ENCODE results near the gene CAPN5.
A peak's percentile ranks its signal among the peaks of the same experiment; 100 is the strongest.
"Not testable (repeated sequence)": the region's sequence is repeated elsewhere in the genome, so short reads cannot be mapped to it uniquely, and the experiment has no call there.

CAPN5 gene

DNA sequence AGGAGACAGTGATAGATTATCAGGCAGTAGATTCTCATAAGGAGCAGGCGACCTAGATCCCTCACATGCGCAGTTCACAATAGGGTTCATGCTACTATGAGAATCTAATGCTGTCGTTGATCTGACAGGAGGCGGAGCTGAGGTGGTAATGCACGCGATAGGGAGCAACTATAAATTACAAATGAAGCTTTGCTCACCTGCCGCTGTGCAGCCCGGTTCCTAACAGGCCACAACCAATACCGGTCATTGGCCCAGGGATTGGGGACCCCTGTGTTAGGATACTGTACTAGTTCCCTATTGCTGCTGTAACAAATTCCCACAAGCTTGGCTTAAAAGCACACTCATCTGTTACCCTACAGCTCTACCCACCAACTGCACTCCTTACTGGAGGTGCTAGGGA lies 21.9 kb upstream of the CAPN5 start:
- Histone ChIP-seq H3K27me3 (replicated peaks; ENCODE audit: control insufficient read depth, insufficient read depth, low read length) (peaks cover 25% of the 10 kb centered on the region), H3K9ac (ENCODE audit: low read length) (no peak overlapping the region), H3K4me3 (ENCODE audit: low read length) (no peak overlapping the region), H3K9me3 (ENCODE audit: control insufficient read depth, low read length) (no peaks in the 10 kb centered on the region), H3K4me1 (ENCODE audit: control insufficient read depth, insufficient read depth, low read length) (peaks cover 5% of the 10 kb centered on the region), H3K36me3 (ENCODE audit: control insufficient read depth, insufficient read depth, low read length, severe bottlenecking) (no peaks in the 10 kb centered on the region)
- no peak for DNase-seq (ENCODE audit: low read depth)

DNA sequence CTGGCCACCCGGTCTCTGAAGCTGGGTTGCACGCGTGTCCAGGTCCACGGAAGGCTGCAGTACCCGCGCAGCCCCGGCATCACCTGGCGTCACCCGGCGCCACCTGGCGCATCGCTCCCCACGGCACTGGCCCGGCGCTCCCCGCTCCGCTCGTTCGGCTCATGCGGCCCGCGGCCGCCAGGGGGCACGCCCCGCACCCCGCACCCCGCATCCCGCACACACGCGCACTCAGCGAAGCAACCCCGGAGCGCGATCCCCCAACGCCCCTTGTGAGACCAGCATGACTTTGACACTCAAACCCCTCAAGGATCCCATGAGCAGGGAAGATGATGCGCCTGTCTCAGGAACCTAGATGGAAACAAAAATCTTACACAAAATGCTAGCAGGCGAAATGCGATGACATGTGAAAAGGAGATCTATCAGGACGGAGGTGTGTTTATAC lies 20.7 kb upstream of the CAPN5 start:
- Histone ChIP-seq H3K27me3 (replicated peaks; ENCODE audit: control insufficient read depth, insufficient read depth, low read length) (peaks cover 15% of the 10 kb centered on the region), H3K4me1 (ENCODE audit: control insufficient read depth, insufficient read depth, low read length) (peaks cover 5% of the 10 kb centered on the region), H3K4me3 (ENCODE audit: low read length) (no peak overlapping the region), H3K9ac (ENCODE audit: low read length) (no peak overlapping the region), H3K9me3 (ENCODE audit: control insufficient read depth, low read length) (no peaks in the 10 kb centered on the region), H3K36me3 (ENCODE audit: control insufficient read depth, insufficient read depth, low read length, severe bottlenecking) (no peaks in the 10 kb centered on the region)
- peak; percentile 51 for DNase-seq (ENCODE audit: low read depth)

DNA sequence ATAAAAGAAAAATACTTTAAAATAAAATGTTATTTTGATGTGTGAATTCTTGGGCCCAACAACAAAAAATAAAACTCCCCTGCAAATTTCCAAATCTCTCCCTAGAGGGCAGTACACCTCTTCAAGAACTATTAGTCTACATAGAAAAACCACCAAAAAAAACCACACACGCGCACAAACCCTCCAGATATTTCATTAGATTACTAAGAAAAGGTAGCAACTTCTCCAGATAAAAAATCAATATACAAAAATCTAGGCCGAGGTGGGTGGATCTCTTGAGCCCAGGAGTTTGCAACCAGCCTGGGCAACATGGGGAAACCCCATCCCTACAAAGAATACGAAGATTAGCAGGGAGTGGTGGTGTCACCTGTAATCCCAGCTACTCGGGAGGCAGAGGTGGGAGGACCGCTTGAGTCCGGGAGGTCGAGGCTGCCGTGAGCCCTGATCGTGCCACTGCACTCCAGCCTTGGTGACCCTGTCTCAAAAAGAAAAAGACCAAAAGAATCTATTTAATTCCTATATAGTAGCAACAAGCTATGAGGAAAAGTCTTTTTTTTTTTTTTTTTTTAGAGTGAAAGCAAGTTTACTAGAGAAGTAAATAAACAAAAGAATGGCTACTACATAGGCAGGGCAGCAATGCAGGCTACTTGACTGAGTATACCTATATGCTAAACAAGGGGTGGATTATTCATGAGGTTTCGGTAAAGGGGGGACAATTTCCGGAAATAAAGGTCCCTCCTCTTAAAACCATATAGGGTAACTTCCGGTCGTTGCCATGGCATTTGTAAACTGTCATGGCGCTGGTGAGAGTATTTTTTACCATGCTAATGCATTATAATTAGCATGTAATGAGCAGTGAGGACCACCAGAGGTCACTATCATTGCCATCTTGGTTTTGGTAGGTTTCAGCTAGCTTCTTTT lies 19.5 kb upstream of the CAPN5 start:
- DNase-seq (ENCODE audit: low read depth), result peak; percentile 97
- Histone ChIP-seq H3K4me1 (ENCODE audit: control insufficient read depth, insufficient read depth, low read length) (peaks cover 5% of the 10 kb centered on the region), H3K36me3 (ENCODE audit: control insufficient read depth, insufficient read depth, low read length, severe bottlenecking) (no peaks in the 10 kb centered on the region), H3K9ac (ENCODE audit: low read length) (peak overlapping the region; percentile 55), H3K4me3 (ENCODE audit: low read length) (peak overlapping the region; percentile 81), H3K9me3 (ENCODE audit: control insufficient read depth, low read length) (no peaks in the 10 kb centered on the region), H3K27me3 (replicated peaks; ENCODE audit: control insufficient read depth, insufficient read depth, low read length) (peaks cover 15% of the 10 kb centered on the region)

- not testable (repeated sequence) for H3K9me3 ChIP-seq (ENCODE audit: control insufficient read depth, low read length); H3K9ac ChIP-seq (ENCODE audit: low read length); H3K4me1 ChIP-seq (ENCODE audit: control insufficient read depth, insufficient read depth, low read length); DNase-seq (ENCODE audit: low read depth); H3K4me3 ChIP-seq (ENCODE audit: low read length); H3K36me3 ChIP-seq (ENCODE audit: control insufficient read depth, insufficient read depth, low read length, severe bottlenecking)
- peaks cover 15% of the 10 kb centered on the region for H3K27me3 ChIP-seq (replicated peaks; ENCODE audit: control insufficient read depth, insufficient read depth, low read length)
Measured at GRCh38 chr11:77047928-77048446, 18.8 kb upstream of the CAPN5 start.

GRCh38 chr11:77049026-77049425 lies 17.7 kb upstream of the CAPN5 start:
- Histone ChIP-seq H3K4me1 (ENCODE audit: control insufficient read depth, insufficient read depth, low read length) (peaks cover 5% of the 10 kb centered on the region), H3K36me3 (ENCODE audit: control insufficient read depth, insufficient read depth, low read length, severe bottlenecking) (no peaks in the 10 kb centered on the region), H3K4me3 (ENCODE audit: low read length) (no peak overlapping the region), H3K27me3 (replicated peaks; ENCODE audit: control insufficient read depth, insufficient read depth, low read length) (peaks cover 14% of the 10 kb centered on the region), H3K9me3 (ENCODE audit: control insufficient read depth, low read length) (no peaks in the 10 kb centered on the region), H3K9ac (ENCODE audit: low read length) (no peak overlapping the region)
- no peak for DNase-seq (ENCODE audit: low read depth)

GRCh38 chr11:77051511-77051910 lies 15.3 kb upstream of the CAPN5 start:
- DNase-seq (ENCODE audit: low read depth), result peak; percentile 53
- H3K4me1 ChIP-seq (ENCODE audit: control insufficient read depth, insufficient read depth, low read length), result peaks cover 5% of the 10 kb centered on the region
- no peak overlapping the region for H3K4me3 ChIP-seq (ENCODE audit: low read length)
- no peaks in the 10 kb centered on the region for H3K36me3 ChIP-seq (ENCODE audit: control insufficient read depth, insufficient read depth, low read length, severe bottlenecking)
- peaks cover 3% of the 10 kb centered on the region for H3K9me3 ChIP-seq (ENCODE audit: control insufficient read depth, low read length)
- no peaks in the 10 kb centered on the region for H3K27me3 ChIP-seq (replicated peaks; ENCODE audit: control insufficient read depth, insufficient read depth, low read length)
- no peak overlapping the region for H3K9ac ChIP-seq (ENCODE audit: low read length)

- peaks cover 7% of the 10 kb centered on the region for H3K9me3 ChIP-seq (ENCODE audit: control insufficient read depth, low read length)
- H3K4me3 ChIP-seq (ENCODE audit: low read length), result no peak overlapping the region
- no peak overlapping the region for H3K9ac ChIP-seq (ENCODE audit: low read length)
- H3K27me3 ChIP-seq (replicated peaks; ENCODE audit: control insufficient read depth, insufficient read depth, low read length), result no peaks in the 10 kb centered on the region
- DNase-seq (ENCODE audit: low read depth), result no peak
- H3K36me3 ChIP-seq (ENCODE audit: control insufficient read depth, insufficient read depth, low read length, severe bottlenecking), result no peaks in the 10 kb centered on the region
- H3K4me1 ChIP-seq (ENCODE audit: control insufficient read depth, insufficient read depth, low read length), result no peaks in the 10 kb centered on the region
Measured at GRCh38 chr11:77052518-77052917, 14.3 kb upstream of the CAPN5 start.

DNA sequence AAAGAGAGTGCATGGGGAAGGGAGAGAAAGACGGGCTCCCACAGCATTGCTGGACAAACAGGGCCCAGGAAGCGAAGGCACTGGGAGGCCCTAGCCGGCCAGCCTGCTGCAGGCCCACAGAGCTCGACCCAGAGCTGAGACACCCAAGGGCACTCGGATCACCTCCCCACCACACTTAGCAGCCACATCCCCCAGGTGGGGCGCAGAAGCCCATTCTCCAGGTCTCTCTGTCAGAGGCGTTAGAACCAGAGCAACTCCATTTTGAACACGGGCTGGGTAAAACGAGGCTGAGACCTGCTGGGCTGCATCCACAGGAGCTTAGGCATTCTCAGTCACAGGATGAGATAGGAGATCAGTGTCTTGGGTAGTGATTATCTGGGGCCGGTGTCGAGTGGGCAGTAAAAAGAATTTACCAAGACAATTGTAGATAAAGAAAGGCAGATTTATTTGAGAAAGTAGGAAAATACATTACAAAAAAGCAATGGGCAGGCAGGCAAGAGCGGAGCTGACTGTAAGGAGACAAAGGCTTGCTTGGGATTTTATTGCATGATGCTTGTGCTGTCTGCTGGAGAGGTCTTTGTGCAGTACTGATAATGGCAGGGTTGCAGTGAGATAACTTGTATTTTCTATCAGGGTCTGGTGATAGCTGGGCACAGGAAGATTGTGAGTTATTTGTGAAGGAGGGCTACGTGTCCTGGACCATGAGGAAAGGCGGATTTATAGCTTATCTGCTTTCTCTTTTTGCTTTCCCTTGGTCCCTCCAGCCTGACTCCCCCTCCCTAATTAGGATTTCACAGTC lies 13.4 kb upstream of the CAPN5 start:
- no peaks in the 10 kb centered on the region for H3K27me3 ChIP-seq (replicated peaks; ENCODE audit: control insufficient read depth, insufficient read depth, low read length)
- H3K9ac ChIP-seq (ENCODE audit: low read length), result no peak overlapping the region
- DNase-seq (ENCODE audit: low read depth), result no peak
- H3K9me3 ChIP-seq (ENCODE audit: control insufficient read depth, low read length), result peaks cover 7% of the 10 kb centered on the region
- H3K36me3 ChIP-seq (ENCODE audit: control insufficient read depth, insufficient read depth, low read length, severe bottlenecking), result no peaks in the 10 kb centered on the region
- no peak overlapping the region for H3K4me3 ChIP-seq (ENCODE audit: low read length)
- no peaks in the 10 kb centered on the region for H3K4me1 ChIP-seq (ENCODE audit: control insufficient read depth, insufficient read depth, low read length)

GRCh38 chr11:77054084-77054483 lies 12.7 kb upstream of the CAPN5 start:
- Histone ChIP-seq H3K9ac (ENCODE audit: low read length) (no peak overlapping the region), H3K4me3 (ENCODE audit: low read length) (no peak overlapping the region), H3K9me3 (ENCODE audit: control insufficient read depth, low read length) (peaks cover 7% of the 10 kb centered on the region), H3K36me3 (ENCODE audit: control insufficient read depth, insufficient read depth, low read length, severe bottlenecking) (no peaks in the 10 kb centered on the region), H3K27me3 (replicated peaks; ENCODE audit: control insufficient read depth, insufficient read depth, low read length) (no peaks in the 10 kb centered on the region), H3K4me1 (ENCODE audit: control insufficient read depth, insufficient read depth, low read length) (no peaks in the 10 kb centered on the region)
- no peak for DNase-seq (ENCODE audit: low read depth)

DNA sequence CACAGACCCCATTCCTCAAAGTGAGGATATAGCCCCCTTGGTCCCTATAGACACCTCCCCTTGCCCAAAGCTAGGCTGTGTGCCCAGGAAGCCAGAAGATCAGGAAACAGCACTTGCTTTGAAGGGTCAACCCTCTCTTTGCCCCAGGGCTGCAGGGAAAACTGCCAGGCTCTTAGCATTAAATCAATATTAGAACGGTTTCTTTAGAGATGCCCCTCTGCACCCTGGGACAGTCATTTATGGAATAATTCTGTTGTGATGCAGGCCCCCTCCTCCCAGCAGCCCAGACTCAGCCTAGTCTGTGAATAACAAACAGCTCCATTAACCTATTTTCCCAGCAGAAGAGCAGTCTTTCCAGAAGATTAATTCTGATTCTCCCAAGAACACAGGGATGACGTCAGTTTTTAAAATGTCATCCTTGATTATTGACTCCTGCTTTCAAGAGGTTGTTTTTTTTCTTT lies 11.6 kb upstream of the CAPN5 start:
- no peak overlapping the region for H3K4me3 ChIP-seq (ENCODE audit: low read length)
- H3K9ac ChIP-seq (ENCODE audit: low read length), result no peak overlapping the region
- H3K9me3 ChIP-seq (ENCODE audit: control insufficient read depth, low read length), result peaks cover 7% of the 10 kb centered on the region
- no peaks in the 10 kb centered on the region for H3K36me3 ChIP-seq (ENCODE audit: control insufficient read depth, insufficient read depth, low read length, severe bottlenecking)
- H3K27me3 ChIP-seq (replicated peaks; ENCODE audit: control insufficient read depth, insufficient read depth, low read length), result no peaks in the 10 kb centered on the region
- no peak for DNase-seq (ENCODE audit: low read depth)
- no peaks in the 10 kb centered on the region for H3K4me1 ChIP-seq (ENCODE audit: control insufficient read depth, insufficient read depth, low read length)

DNA sequence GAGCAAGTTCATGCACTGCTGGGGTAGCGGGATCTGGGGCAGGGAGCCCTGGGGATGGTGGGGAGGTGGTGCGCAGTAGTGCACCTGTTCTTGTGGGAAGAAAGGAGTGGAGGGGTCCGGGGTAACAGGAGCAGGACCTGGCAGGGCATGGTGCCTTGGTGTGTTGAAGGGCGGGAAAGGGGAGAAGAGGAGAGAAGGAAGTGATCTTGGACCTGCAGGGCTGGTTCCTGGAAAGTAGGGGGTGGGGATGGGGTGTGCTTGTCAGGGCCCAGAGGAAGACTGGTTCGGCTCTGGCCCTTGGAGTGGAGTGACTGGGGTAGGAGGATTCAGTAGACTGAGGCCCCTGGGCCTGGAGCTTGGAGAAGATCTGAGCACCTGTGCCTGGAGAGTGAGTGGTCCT lies 10.9 kb upstream of the CAPN5 start:
- Histone ChIP-seq H3K9me3 (ENCODE audit: control insufficient read depth, low read length) (peaks cover 7% of the 10 kb centered on the region), H3K27me3 (replicated peaks; ENCODE audit: control insufficient read depth, insufficient read depth, low read length) (no peaks in the 10 kb centered on the region), H3K36me3 (ENCODE audit: control insufficient read depth, insufficient read depth, low read length, severe bottlenecking) (no peaks in the 10 kb centered on the region), H3K4me3 (ENCODE audit: low read length) (no peak overlapping the region), H3K9ac (ENCODE audit: low read length) (no peak overlapping the region), H3K4me1 (ENCODE audit: control insufficient read depth, insufficient read depth, low read length) (no peaks in the 10 kb centered on the region)
- no peak for DNase-seq (ENCODE audit: low read depth)

All from adipocyte (in vitro differentiated cells).